Measurements from ENCODE around the gene OR1I1. TPM values are rescaled to one million over a fixed set of nuclear protein-coding genes. Genes with fewer than 3 reads are reported as not detected.
A peak's percentile ranks its signal among the peaks of the same experiment; 100 is the strongest.
"Not testable (repeated sequence)": the region's sequence is repeated elsewhere in the genome, so short reads cannot be mapped to it uniquely, and the experiment has no call there.

The OR1I1 gene
- total and polyA plus RNA-seq, 12 donors: not detected

DNA sequence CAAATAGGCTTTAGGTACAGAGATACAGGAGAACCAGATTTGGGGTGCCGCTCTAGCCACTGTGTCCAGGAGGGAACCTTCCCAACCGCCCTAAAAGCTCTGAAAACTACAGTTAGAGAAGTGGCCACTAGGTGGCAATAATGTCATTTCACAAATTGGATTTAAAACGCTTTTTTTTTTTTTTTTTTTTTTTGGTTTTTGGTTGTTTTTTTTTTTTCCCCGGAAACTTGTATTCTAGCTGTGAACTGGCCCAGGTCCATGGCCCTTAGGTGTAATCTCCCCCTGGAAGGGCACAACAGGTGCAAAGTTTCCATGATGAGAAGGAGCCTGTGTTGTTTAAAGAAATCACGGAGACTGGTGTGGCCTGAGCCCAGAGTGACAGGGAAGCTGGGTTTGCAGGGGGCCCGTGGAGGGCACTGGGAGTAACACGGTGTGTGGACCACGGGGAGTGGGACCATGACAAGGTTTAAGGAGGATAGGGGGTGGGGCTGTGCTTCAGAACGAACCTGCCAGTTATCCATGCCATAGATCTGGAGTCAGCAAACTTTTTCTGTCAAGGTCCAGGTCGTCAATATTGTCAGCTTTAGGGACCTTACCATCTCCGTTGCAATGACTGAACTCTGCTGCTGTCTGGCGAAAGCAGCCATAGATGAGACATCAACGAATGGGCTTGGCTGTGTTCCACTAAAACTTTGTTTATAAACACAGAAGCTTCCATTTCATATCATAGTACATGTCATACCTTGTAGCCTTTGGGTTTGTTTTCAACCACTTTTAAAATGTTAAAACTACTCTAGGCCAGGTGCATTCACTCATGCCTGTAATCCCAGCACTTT lies 10.1 kb downstream of the OR1I1 start:
- Histone ChIP-seq H3K27me3 (no peaks in the 10 kb centered on the region), H3K4me1 (replicated peaks in 1 of 2) (peaks cover 5 to 7% of the 10 kb centered on the region in 2 donors), H3K9me3 (replicated peaks in 1 of 3) (no peaks in the 10 kb centered on the region), H3K36me3 (replicated peaks in 1 of 2) (no peaks in the 10 kb centered on the region), H3K4me3 (no peak overlapping the region), H3K27ac (no peak overlapping the region)
- intact Hi-C loops (cut with DNase I): loop anchor here (5.0 kb wide), 2 partner anchors 60 to 465 kb away; no protein-coding TSS in a partner anchor
- no peak for TF ChIP-seq POLR2A (IDR thresholded peaks at IDR 0.05)
- TF ChIP-seq, protein P1, sequence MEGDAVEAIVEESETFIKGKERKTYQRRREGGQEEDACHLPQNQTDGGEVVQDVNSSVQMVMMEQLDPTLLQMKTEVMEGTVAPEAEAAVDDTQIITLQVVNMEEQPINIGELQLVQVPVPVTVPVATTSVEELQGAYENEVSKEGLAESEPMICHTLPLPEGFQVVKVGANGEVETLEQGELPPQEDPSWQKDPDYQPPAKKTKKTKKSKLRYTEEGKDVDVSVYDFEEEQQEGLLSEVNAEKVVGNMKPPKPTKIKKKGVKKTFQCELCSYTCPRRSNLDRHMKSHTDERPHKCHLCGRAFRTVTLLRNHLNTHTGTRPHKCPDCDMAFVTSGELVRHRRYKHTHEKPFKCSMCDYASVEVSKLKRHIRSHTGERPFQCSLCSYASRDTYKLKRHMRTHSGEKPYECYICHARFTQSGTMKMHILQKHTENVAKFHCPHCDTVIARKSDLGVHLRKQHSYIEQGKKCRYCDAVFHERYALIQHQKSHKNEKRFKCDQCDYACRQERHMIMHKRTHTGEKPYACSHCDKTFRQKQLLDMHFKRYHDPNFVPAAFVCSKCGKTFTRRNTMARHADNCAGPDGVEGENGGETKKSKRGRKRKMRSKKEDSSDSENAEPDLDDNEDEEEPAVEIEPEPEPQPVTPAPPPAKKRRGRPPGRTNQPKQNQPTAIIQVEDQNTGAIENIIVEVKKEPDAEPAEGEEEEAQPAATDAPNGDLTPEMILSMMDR (IDR thresholded peaks at IDR 0.05): peak; percentile 55 to 77 (median 66)
- 7 to 17% (median 12%) methylated on average over 13 of the region's 13 CpGs for WGBS, 4 donors
- peak in 6 of 7 donors; percentile 26 to 66 (median 54) for DNase-seq

DNA sequence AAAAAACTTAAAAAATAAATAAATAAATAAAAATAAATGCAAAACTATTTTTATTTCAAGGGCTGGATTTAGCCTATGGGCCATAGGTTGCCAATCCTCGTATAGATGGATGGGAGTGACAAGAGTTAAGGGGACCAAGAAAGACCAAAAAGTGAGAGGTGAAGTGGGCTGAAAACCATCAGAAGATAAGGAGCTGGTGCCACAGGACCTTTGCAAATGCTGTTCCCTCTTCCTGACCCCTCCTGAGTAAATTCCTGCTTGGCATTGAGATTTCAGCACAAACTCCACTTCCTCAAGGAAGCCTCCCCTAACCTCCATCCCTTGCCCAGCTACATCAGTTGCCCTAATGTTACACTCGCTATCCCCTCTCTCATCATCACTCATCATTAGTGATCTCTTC lies 11.0 kb downstream of the OR1I1 start:
- no peak for DNase-seq

DNA sequence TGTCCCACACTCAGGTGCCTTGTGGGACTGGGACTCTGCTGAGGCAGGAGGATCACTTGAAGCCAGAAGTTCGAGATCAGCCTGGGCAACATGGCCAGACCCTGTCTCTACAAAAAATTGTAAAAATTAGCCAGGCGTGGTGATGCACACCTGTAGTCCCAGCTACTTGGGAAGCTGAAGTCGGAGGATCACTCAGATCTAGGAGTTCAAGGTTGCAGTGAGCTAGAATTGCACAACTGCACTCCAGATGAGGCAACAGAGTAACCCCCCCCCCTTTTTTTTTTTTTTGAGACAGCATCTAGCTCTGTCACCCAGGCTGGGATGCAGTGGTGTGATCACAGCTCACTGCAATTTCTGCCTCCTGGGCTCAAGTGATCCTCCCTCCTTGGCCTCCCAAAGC lies 14.2 kb downstream of the OR1I1 start:
- H3K27me3 ChIP-seq: no peaks in the 10 kb centered on the region
- H3K36me3 ChIP-seq (replicated peaks in 1 of 2): no peaks in the 10 kb centered on the region
- H3K4me1 ChIP-seq (replicated peaks in 1 of 2): peaks cover 5 to 7% of the 10 kb centered on the region in 2 donors
- no peaks in the 10 kb centered on the region for H3K9me3 ChIP-seq (replicated peaks in 1 of 3)
- intact Hi-C loops (cut with DNase I): loop anchor here in 1 of 2 donors (5.0 kb wide), 1 partner anchor 41 kb away; no protein-coding TSS in a partner anchor
- H3K4me3 ChIP-seq: no peak overlapping the region
- no peak for TF ChIP-seq POLR2A (IDR thresholded peaks at IDR 0.05)
- TF ChIP-seq, protein P1 (IDR thresholded peaks at IDR 0.05): no peak
- 51 to 73% (median 63%) methylated on average over 1 to 3 of the region's 3 CpGs for WGBS, 4 donors
- DNase-seq: no peak
- H3K27ac ChIP-seq: no peak overlapping the region

More for the DNA sequence above, 11.0 kb downstream of the OR1I1 start:
- TF ChIP-seq POLR2A (IDR thresholded peaks at IDR 0.05): no peak
- TF ChIP-seq, protein P1 (IDR thresholded peaks at IDR 0.05): no peak
- H3K36me3 ChIP-seq (replicated peaks in 1 of 2): no peaks in the 10 kb centered on the region
- peaks cover 5 to 7% of the 10 kb centered on the region in 2 donors for H3K4me1 ChIP-seq (replicated peaks in 1 of 2)
- no peaks in the 10 kb centered on the region for H3K9me3 ChIP-seq (replicated peaks in 1 of 3)
- intact Hi-C loops (cut with DNase I): loop anchor here (5.0 kb wide), 2 partner anchors 59 to 464 kb away; no protein-coding TSS in a partner anchor
- no peak overlapping the region for H3K27ac ChIP-seq
- no peaks in the 10 kb centered on the region for H3K27me3 ChIP-seq
- WGBS, 4 donors: 69 to 81% (median 75%) methylated on average over 2 of the region's 2 CpGs
- no peak overlapping the region for H3K4me3 ChIP-seq

DNA sequence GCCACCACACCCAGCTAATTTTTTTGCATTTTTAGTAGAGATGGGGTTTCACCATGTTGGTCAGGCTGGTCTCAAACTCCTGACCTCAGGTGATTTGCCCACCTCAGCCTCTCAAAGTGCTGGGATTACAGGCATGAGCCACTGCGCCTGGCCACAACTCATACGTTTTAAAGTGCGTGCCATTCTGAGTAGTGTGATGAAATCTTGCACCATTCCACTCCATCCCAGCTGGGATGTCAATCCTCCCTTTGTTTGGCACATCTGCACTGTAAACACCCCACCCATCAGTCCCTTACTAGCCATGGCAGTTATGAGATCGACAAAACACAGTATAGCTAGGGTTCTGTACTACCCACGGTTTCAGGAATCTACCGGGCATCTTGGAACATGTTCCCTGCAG lies 16.0 kb downstream of the OR1I1 start:
- not testable (repeated sequence) for DNase-seq; H3K4me3 ChIP-seq; H3K9me3 ChIP-seq (replicated peaks in 1 of 3); H3K27me3 ChIP-seq; H3K4me1 ChIP-seq (replicated peaks in 1 of 2); H3K27ac ChIP-seq; H3K36me3 ChIP-seq (replicated peaks in 1 of 2)
- intact Hi-C loops (cut with DNase I): loop anchor here in 1 of 2 donors (5.0 kb wide), 1 partner anchor 39 kb away; no protein-coding TSS in a partner anchor
- 88 to 95% (median 93%) methylated on average over 6 of the region's 6 CpGs for WGBS, 4 donors

Data from adrenal gland (tissue), 12 donors.